HG03457 (cell line): ENCODE data around the gene POLR3C.
A peak's percentile ranks its signal among the peaks of the same experiment; 100 is the strongest.
"Not testable (repeated sequence)": the region's sequence is repeated elsewhere in the genome, so short reads cannot be mapped to it uniquely, and the experiment has no call there.

Experiments used
- ATAC-seq: cut with Tn5 transposase; IDR thresholded peaks from one replicate; pipeline ENCODE4 v1.9.1; 2021; ENCODE audit warnings: moderate number of reproducible peaks; ENCODE audit not compliant: unreplicated experiment

The POLR3C gene, protein sequence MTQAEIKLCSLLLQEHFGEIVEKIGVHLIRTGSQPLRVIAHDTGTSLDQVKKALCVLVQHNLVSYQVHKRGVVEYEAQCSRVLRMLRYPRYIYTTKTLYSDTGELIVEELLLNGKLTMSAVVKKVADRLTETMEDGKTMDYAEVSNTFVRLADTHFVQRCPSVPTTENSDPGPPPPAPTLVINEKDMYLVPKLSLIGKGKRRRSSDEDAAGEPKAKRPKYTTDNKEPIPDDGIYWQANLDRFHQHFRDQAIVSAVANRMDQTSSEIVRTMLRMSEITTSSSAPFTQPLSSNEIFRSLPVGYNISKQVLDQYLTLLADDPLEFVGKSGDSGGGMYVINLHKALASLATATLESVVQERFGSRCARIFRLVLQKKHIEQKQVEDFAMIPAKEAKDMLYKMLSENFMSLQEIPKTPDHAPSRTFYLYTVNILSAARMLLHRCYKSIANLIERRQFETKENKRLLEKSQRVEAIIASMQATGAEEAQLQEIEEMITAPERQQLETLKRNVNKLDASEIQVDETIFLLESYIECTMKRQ

DNA sequence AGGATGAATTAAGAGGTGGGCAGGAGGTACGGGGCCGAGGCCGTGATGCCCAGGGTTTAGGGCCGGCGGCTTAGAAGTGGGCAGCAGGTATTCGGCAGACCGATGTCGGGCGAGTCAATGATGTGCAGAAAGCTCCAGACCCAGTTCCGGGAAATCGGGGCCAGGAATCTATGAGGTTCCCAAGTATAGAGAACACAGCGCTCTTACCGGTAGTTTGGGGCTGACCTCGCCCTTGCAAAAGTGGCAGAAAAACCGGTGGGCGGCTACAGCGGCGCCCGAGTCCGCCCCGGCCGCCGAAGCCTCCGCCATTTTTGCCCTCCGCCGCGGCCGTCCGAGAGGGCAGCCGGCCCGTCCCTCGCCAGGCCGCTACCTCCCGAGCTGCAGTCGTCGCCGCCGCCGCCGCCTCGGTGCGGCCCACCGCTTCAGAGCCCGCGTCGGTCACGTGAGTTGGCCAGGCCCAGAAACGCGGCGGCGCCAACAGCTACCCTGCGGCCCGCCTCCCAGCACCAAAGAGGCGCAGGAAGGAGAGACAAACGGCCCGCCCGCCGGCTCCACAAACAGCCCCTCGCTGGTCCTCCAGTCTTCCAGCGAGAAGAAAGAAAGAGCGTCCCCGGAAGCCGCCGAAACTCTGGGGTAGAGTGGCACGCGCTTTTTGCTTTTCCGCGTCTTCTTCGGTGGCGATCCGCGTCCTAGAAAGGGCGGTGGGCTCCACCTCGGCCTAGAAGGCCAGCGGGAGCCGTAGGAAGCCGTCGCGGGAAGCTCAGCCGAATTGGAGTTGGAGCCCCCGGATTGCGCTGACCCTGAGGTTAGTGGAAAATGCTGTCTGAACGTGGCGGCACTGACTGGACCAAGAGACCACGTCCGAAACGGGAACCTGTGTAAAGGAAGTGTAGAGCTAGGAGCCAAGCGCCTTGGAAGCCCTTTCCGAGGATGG lies at the start of gene POLR3C, which contains the start of gene RNF115:
Gene POLR3C, plus strand, starts transcription at position 636 of the 934 bp plus-strand sequence. CDS start 1,577 bp downstream, outside the sequence.
Gene RNF115, minus strand, starts transcription at position 531 of the 934 bp plus-strand sequence. Its CDS starts 222 bp downstream, at position 309.
- ATAC-seq = peak; percentile 68

DNA sequence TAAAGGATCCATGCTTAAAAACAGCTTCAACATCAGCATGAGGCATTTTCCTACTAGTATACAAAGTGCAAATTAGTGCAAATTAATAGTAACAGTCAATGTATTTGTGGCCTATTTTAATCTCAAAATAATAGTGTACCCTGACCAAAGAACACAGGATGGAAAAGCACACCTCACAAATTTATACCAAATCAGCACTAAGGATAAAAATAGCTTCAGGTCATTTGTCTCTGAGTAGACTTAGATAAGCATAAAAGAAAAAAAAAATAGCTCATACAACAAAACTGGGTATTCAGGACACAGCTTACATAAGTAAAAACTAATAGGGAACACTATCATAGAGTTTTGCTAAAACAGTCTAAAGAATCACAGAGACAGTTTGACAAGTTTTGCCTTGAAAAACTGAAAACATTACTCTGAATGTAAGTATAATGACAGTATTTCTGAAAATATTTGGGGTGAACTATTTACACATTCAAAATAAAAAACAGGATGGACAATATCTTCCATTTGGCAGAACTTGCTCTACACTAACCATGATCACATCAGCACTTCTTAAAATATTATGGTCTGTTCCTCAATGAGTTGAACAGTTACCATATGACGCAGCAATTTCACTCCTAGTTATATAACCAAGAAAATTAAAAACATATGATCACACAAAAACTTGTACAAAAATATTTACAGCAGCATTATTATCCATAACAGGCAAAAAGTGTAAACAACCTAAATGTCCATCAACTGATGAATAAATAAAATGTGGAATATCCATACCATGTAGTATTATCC lies 46.4 kb upstream of the POLR3C start:
- ATAC-seq = no peak

DNA sequence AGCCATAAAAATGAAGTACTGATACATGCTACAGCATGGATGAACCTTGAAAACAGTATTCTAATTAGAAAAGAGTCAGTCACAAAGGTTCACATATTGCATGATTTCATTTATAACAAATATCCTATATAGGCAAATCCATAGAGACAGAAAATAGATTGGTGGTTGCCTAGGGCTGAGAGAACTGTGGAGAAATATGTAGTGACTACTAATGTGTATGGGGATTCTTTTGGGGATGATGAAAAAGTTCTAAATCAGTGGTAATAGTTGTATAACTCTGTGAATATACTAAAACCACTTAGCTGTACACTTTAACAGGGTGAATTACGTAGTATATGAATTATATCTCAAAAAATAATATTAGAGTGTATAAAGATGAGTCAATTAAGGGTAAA lies 45.9 kb upstream of the POLR3C start:
- no peak for ATAC-seq

DNA sequence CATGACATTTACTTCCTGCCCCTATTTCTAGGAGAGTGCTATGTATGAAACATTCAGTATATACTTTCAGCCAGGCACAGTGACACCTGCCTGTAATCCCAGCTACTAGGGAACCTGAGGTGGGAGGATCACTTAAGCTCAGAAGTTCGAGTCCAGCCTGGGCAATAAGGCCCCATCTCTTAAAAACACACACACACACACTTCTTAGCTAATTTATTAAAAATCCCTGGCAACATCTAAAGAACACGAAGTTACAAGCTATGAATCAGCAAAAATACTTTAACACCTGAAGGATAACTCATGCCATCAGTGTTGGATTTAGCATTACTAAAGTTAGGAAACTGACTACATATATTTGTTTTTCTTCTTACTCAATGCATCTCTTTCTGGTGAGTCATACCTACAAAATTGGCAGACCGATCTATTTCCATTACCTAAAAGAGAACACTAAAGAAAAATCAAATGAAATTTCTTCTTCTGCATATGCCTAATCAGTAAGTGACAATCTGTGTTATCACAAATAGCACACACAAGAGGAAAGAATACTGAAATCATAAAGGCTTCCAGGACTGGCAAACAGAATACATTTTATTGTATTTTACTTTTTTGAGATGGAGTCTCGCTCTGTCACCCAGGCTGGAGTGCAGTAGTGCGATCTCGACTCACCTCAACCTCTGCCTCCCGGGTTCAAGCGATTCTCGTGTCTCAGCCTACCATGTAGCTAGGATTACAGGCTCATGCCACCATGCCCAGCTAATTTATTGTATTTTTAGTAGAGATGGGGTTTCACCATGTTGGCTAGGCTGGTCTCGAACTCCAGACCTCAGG lies 41.5 kb upstream of the POLR3C start:
- ATAC-seq = no peak

DNA sequence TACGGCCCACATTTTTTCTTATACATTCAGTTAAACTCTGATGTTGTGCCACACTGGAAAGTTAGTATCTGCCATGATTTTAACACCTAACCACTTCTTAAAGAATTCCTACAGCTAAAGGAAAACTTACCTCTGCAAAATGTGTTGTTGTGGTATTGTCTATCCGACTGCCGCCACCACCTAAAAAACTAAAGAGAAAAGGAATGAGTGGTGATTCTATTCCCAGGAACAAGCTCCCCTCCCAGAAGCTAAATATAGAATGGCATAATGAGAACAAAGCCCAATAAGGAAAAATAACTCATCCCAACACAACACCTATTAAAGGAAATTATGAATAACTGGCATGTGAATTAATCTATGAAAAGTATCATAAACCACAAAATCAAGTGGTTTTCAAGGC lies 39.6 kb upstream of the POLR3C start:
- no peak for ATAC-seq

DNA sequence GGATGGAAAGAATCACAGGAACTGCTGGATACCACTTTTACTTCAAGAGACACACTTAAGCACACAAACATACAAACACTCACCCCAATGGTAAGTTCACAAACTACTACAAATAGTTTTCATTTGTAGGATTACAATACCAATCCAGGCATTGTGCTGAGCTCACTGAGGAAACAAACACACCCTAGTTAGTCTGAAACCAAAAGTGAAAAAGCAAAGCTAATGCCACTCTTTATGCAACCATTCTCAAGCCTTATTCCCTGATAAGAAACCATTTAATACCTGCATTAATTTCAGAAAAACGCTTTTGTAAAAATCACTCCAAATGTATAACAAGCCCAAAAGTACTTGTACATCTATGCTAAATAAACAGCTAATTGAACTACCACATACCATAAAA lies 38.5 kb upstream of the POLR3C start:
- ATAC-seq = no peak

DNA sequence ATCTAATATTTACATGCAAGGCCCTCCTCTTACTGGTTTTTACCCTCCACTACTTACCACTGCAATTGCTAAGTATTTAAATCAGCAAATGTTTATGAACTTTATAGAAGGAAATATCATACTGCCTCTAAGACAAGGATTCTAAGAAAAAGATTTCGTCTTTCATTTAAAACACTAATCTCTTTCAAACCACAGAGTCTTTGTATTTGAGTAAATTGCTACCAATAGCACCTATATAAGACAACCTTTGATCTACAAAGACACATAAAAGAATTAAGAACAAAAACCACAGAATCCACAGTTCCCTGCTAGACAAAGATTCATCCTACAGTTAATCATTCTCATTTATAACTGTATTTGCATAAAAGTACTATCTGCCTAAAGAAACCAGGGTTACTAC lies 37.7 kb upstream of the POLR3C start:
- no peak for ATAC-seq

DNA sequence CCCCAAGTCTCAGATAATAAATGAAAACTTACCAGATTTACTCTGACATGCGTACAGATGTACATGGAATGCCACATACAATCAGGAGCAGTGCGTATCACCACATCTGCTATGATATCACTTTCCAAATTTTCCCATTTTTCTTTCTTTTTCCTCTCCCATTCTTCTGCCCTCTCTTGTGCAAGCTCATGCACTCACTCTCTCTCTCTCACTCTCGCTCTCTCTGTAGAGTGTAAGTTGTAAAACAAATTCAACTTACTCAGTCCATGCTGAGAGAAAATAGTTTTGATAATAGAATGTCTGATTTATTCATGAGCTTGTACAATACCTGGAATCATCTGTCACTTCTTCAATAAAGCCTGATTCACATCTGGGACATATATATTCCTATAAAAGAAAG lies 35.4 kb upstream of the POLR3C start:
- no peak for ATAC-seq

DNA sequence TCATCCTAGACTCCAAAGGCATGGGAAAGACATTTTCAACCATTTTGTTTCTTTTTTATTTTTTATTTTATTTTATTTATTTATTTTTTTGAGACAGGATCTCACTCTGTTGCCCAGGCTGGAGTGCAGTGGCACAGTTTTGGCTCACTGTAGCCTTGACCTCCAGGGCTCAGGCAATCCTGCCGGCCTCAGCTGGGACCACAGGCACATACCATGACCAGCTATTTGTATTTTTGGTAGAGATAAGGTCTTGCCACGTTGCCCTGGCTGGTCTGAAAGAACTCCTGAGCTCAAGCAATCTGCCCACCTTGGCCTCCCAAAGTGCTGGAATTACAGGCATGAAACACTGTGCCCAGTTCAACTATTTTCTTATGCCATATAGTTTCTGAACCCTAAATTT lies 32.1 kb upstream of the POLR3C start:
- ATAC-seq = not testable (repeated sequence)

DNA sequence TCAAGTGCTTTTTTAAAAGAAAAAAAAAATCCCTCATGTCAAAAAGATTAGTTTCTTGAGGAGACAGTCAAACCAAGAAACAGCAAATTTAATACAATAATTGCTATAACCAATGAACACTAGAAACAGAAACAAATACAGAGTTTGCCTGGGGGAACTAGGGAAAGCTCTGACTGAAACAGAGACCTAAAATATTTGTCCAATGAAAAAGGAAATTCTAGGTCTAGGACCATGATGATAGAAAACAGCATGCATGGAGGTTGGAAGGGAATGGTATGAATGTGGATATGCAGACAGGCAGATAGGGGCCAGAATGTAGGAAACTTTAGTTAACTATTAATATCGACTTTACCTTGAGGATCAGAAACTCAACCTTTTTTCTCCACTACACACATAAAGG lies 31.5 kb upstream of the POLR3C start:
- no peak for ATAC-seq

DNA sequence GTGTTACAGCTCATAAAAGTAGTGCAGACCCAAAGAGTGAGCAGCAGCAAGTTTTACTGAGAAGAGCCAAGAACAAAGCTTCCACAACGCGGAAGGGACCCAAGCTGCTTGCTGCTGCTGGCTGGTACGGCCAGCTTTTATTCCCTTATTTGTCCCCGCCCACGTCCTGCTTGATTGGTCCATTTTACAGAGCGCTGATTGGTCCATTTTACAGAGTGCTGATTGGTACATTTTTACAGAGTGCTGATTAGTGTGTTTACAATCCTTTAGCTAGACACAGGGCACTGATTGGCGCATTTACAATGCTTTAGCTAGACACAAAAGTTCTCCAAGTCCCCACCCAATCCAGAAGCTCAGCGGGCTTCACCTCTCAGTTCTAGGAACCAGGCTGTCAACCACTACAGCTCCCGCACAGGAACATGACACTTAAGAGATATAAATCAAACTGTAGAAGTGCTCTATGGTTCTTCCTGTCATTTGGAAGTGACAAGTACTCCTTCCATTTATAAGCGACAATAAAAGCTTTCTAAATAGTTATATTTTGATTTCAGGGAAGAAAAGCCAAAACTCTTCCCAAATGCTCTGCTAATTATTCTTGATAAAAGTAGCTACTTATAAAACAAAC lies 28.6 kb upstream of the POLR3C start:
- ATAC-seq = no peak

DNA sequence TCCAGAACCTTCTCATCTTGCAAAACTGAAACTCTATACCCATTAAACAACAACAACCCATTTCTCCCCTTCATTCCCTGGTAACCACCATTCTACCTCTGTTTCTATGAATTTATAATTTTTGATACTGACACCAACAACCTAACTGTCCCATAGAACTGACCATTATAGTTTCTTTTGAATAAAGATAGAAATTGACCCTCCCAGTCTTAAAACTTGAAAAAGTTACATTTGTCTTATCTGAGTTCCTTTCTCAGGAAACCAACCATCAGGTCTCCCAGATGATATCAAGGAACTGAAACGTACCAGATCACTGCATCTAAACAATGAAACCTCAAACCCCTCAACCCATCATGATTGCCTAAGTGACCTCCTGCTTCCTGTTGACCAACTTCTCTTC lies 27.2 kb upstream of the POLR3C start:
- ATAC-seq = no peak

DNA sequence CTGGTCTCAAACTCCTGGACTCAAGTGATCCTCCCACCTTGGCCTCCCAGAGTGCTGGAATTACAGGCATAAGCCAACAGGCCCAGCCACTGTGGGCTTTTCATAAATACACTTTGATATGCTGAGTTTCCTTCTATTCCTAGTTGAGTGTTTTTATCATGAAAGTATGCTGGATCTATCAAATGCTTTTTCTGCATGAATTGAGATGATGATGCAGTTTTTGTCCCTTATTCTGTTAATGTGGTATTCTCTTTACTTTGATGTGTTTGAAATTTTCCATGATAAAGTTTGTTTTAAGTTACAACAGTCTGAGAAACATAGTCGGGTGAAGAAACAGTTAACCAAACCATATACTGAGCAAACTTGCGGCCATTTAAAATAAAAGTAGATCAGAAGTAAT lies 24.2 kb upstream of the POLR3C start:
- no peak for ATAC-seq

DNA sequence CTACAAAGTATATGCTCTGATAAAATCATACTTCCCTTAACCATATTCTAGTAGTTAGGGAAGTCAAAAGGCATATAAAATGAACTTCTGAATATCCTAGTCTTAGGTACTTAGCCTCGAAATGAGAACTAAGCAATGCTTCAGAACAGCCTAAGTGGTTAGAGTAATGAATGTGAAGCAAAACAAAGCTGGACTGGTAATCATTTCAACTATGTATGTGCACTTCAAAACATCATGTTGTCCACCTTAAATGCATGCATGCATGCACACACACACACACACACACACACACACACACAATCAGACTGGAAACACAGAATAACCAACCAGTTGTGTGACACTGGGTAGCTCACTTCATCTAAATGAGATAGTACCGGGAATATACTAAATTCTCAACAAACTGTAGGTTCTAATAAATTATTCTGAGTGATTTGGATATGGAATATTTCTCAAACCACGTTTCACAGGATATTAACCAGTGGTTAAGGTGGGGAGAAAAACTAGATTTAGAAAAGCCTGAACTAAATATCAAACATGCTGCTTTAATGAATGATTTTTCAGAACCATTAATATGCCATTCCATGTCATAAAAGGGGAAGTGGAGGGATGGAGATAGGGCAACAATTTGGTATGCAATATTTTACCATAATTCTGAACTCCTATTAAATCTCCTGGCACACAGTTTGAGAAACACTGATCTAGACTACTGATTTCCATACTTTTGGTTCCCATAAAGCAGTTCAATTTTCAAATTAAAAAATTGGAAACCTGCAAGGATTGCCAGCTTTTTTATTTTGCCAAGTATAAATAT lies 19.6 kb upstream of the POLR3C start:
- no peak for ATAC-seq

DNA sequence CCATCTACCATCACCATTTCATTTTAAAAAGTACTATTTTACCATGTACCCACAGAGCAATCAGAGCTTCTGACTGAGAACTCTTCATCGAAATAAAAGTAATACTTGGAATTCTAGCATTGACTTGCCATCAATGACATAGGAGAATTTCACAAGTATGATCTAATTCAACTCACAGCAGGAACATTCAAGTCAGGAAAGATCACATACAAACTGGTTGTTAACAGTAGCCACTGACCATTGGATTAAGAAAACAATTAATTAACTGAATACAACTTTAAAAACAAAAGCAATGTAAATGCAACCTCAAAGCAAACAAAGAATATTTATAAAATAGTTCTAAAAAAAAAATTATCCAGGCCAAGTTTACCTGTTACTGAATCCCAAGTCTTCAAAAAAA lies 18.9 kb upstream of the POLR3C start:
- ATAC-seq = no peak

DNA sequence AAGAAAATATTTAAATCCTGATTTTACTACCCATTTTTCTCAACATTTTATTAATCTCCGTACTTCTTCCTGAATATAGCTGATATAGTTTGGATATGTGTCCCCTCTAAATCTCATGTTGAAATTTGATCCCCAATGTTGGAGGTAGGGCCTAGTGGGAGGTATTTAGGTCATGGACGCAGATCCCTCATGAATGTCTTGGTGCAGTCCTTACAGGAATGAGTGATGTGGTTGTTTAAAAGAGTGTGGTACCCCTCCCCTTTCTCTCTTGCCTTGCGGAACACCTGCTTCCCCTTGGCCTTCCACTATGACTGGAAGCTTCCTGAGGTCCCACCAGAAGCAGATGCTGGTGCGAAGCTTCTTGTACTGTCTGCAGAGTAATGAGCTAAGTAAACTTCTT lies 17.6 kb upstream of the POLR3C start:
- ATAC-seq = no peak

DNA sequence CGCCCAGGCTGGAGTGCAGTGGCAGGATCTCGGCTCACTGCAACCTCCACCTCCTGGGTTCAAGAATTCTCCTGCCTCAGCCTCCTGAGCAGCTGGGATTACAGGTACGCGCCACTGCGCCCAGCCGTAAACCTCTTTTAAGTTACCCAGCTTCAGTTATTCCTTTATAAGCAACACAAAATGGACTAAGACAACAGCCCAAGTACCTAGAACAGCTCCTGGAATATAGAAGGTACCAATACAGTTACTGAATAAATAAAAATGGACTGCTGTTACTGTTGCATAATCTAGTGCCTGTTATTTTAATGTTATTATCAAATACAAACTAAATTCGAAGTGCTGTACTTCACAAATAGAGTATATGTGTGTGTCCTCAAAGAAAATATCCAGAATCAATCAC lies 17.2 kb upstream of the POLR3C start:
- ATAC-seq = no peak

DNA sequence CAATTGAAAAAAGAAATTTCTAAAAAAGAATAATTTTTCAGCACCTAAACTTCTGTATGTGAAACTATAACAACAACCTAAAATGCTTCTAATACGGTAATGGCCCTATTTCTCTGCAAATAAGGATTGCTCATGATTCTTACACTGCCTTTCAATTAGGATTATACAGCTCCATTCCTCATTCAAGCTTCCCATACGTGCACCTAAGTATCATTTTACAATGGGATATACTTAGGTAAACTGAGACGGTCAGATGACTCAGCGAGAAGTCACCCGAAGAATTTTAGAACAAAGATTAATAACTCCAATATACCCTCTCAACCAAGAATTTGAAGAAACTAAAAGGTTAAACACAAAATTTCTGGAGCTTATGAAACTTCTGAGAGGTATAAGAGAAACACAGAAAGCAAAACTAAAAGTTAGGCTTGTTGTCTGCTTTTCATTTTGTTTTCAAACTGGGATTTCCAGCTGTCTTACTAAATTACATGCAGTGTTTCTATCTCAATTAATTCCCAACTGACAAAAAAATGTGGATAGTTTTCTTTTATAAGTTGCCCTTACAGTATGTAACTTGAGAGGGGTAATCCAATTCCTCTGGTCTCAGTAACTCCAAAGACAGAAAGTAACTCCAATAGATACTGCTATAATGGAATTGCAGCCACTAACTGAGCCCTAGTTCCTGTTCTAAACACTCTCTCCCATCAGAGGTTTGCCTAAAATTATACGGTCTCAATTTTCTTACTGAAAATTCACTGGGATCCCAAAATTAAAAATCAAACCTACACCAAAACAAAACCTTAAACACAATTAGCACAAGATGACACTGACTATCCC lies 10.8 kb upstream of the POLR3C start:
- not testable (repeated sequence) for ATAC-seq
